HG03457 (cell line): Measurements from ENCODE around the gene FRMPD3.

Experiments
- ATAC-seq: cut with Tn5 transposase; IDR thresholded peaks from one replicate; pipeline ENCODE4 v1.9.1; 2021; ENCODE audit warnings: moderate number of reproducible peaks; ENCODE audit not compliant: unreplicated experiment

FRMPD3 gene

GRCh38 chrX:107477406-107477805 lies 28.0 kb downstream of the FRMPD3 start:
- ATAC-seq: no peak

DNA sequence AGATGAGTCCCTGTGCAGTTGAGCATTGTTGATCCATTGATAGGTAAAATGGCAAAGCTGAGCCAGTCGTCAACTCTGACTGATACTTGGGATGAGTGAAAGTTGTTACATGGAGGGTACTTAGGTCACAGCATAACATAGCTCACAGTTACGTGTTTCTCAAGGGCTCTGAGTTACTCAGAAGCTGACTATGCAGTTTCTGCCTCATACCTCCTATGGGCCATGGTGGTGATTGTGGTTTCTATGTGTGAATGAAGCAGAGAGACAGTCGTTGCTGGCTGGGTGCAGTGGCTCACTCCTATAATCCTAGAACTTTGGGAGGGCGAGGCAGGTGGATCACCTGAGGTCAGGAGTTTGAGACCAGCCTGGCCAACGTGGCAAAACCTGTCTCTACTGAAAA lies 30.8 kb downstream of the FRMPD3 start:
- no peak for ATAC-seq

- no peak for ATAC-seq
Measured at GRCh38 chrX:107482046-107482445, 32.6 kb downstream of the FRMPD3 start.

DNA sequence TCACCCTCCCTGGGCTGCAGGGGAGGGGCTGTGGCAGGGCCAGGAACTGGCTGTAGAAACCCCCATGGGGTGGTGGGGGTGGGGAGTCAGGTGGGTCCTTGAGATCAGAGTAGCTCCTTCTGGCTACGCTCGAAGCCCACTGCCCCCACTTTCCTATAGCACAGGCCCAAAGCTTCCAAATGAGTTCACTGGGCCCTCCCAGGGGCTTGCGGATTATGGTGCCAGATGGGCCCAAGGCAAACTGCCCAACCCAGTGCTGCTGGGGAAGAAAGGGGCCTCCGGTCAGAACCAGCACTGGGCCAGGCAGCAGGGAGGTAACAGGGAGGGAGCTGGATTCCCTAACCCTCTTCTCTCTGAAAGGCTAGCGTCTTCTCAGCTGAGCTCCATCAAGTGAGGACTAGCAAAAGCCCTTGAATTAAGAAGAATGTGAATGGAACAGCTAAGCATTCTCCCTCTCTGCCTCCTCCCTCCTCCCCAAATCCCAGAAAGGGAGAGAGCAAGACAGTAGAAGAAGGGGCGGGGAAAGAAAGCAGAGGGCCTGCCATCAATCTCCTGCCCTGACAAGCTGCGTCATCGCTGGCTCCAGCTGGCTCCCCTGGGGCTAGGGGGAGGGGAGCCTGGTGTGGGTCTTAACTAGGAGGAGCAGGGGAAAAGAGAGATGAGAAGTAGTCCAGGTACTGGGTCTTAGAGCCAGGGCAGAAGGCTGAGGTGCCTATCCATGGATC lies 34.7 kb downstream of the FRMPD3 start:
- no peak for ATAC-seq

GRCh38 chrX:107485013-107485412 lies 35.6 kb downstream of the FRMPD3 start:
- ATAC-seq: no peak

GRCh38 chrX:107493141-107493540 lies 43.7 kb downstream of the FRMPD3 start:
- no peak for ATAC-seq

DNA sequence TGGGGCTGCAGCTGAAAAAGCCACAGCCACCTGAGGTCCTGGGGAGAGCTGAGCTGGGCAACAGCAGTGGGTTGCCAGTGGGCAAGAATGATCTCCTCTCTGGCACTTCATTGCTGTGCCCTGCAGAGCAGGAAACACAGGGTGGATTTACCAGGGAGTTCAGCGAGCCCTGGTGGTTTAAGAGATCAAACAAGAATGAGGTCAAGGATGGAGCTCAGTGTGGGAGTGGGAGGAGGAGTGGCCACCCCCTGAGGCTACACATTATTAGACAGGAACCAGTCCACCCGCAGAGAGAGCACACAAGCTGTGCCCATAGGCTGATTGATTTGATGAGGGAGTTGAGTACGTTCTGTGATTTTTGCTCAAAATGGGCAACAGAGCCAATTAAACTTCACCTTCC lies 47.3 kb downstream of the FRMPD3 start:
- no peak for ATAC-seq
